ENCODE data around the gene CDH22.

CDH22 gene

DNA sequence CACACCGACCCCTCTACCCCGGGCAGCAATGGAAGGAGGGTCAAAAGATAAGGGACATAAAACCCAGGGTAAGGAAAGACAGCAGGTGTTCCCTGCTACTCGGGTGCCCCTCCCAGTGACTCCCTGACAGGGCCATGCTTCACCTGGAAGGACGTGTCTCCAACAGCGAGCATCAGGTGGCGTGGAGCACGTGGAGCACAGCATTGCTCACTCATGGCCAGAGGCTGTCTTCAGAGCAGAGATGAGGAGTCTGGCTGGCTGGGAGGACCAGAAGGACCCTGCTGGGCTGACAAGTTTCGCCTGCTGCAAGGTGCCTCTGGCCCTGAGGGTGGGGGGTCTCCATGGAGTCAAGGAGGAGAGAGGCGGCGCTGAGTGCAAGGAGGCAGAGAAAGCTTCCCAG, 15.3 kb upstream of the CDH22 start:
- 68% methylated on average over 10 of the region's 10 CpGs for WGBS
- no peak overlapping the region for H3K14ac ChIP-seq (ENCODE audit: low read length in 2 of 2)
- no peak overlapping the region for H4K91ac ChIP-seq (ENCODE audit: low read length)
- H3K4me1 ChIP-seq (ENCODE audit: control insufficient read depth, insufficient read depth, low read depth, low read length) = no peaks in the 10 kb centered on the region
- H3K27ac ChIP-seq (ENCODE audit: low read length, poor library complexity, severe bottlenecking) = no peak overlapping the region
- H3K4me3 ChIP-seq (ENCODE audit: insufficient read depth in 1 of 2, low read depth in 1 of 2, low read length in 2 of 2) = no peak overlapping the region
- no peak overlapping the region for H2BK15ac ChIP-seq (ENCODE audit: low read depth, poor library complexity, severe bottlenecking)
- H3K23ac ChIP-seq (ENCODE audit: low read length in 2 of 2) = no peak overlapping the region
- no peak overlapping the region for H3K9ac ChIP-seq (ENCODE audit: low read length)
- no peak overlapping the region for H3K4ac ChIP-seq (ENCODE audit: low read depth in 1 of 2, low read length in 2 of 2)
- no peaks in the 10 kb centered on the region for H3K79me1 ChIP-seq (replicated peaks; ENCODE audit: low read length, poor library complexity, severe bottlenecking)
- no peak overlapping the region for H3K18ac ChIP-seq (ENCODE audit: low read depth in 1 of 2, low read length in 2 of 2)
- DNase-seq = no peak
- H2AFZ ChIP-seq (ENCODE audit: low read depth, low read length) = no peak overlapping the region
- no peaks in the 10 kb centered on the region for H3K36me3 ChIP-seq (ENCODE audit: control insufficient read depth in 1 of 2, insufficient read depth in 2 of 2, low read depth in 1 of 2, low read length in 2 of 2)
- H3K4me2 ChIP-seq (ENCODE audit: low read length, poor library complexity, severe bottlenecking) = no peak overlapping the region
- H3K27me3 ChIP-seq (ENCODE audit: control insufficient read depth in 1 of 2, insufficient read depth in 1 of 2, low read length in 2 of 2) = peaks cover 68 to 93% of the 10 kb centered on the region in 2 experiments
- H4K8ac ChIP-seq (ENCODE audit: low read length) = no peak overlapping the region
- no peak overlapping the region for H2BK120ac ChIP-seq (ENCODE audit: low read depth, low read length)
- no peak overlapping the region for H2BK12ac ChIP-seq (ENCODE audit: low read length in 2 of 2)
- no peak overlapping the region for H2BK5ac ChIP-seq (ENCODE audit: low read depth, low read length, poor library complexity, severe bottlenecking)
- no peak overlapping the region for H2AK5ac ChIP-seq (ENCODE audit: low read length, severe bottlenecking)
- no peaks in the 10 kb centered on the region for H3K9me3 ChIP-seq (ENCODE audit: control insufficient read depth, low read length)

DNA sequence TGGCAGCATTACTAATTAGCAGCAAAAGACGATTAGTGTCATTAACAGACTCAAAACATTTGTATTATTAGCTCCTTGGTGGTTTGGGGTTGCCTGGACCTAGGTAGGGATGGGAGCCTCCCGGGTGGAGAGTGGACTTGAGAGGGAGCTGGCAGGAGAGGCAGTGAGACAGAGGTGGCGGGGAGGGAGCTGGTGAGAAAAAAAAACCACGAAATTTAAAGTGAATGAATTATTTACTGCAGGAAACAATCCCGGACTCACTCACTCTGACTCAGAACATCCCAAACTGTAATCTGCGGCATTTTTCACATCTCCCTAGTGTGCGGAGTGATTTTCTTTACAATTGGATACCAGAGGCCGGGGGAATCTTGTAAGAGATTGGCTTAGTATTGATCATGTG, 14.3 kb upstream of the CDH22 start:
- H3K4ac ChIP-seq (ENCODE audit: low read depth in 1 of 2, low read length in 2 of 2) = no peak overlapping the region
- H3K4me1 ChIP-seq (ENCODE audit: control insufficient read depth, insufficient read depth, low read depth, low read length) = no peaks in the 10 kb centered on the region
- no peak for DNase-seq
- H3K27me3 ChIP-seq (ENCODE audit: control insufficient read depth in 1 of 2, insufficient read depth in 1 of 2, low read length in 2 of 2) = peaks cover 70 to 96% of the 10 kb centered on the region in 2 experiments
- no peak overlapping the region for H2AK5ac ChIP-seq (ENCODE audit: low read length, severe bottlenecking)
- H3K4me2 ChIP-seq (ENCODE audit: low read length, poor library complexity, severe bottlenecking) = no peak overlapping the region
- H3K79me1 ChIP-seq (replicated peaks; ENCODE audit: low read length, poor library complexity, severe bottlenecking) = no peaks in the 10 kb centered on the region
- H3K18ac ChIP-seq (ENCODE audit: low read depth in 1 of 2, low read length in 2 of 2) = no peak overlapping the region
- H3K23ac ChIP-seq (ENCODE audit: low read length in 2 of 2) = no peak overlapping the region
- no peak overlapping the region for H3K4me3 ChIP-seq (ENCODE audit: insufficient read depth in 1 of 2, low read depth in 1 of 2, low read length in 2 of 2)
- no peak overlapping the region for H3K14ac ChIP-seq (ENCODE audit: low read length in 2 of 2)
- H3K36me3 ChIP-seq (ENCODE audit: control insufficient read depth in 1 of 2, insufficient read depth in 2 of 2, low read depth in 1 of 2, low read length in 2 of 2) = no peaks in the 10 kb centered on the region
- H4K8ac ChIP-seq (ENCODE audit: low read length) = no peak overlapping the region
- H2BK5ac ChIP-seq (ENCODE audit: low read depth, low read length, poor library complexity, severe bottlenecking) = no peak overlapping the region
- no peak overlapping the region for H3K27ac ChIP-seq (ENCODE audit: low read length, poor library complexity, severe bottlenecking)
- no peak overlapping the region for H2AFZ ChIP-seq (ENCODE audit: low read depth, low read length)
- WGBS = 79% methylated on average over 5 of the region's 8 CpGs
- no peaks in the 10 kb centered on the region for H3K9me3 ChIP-seq (ENCODE audit: control insufficient read depth, low read length)
- no peak overlapping the region for H4K91ac ChIP-seq (ENCODE audit: low read length)
- no peak overlapping the region for H2BK120ac ChIP-seq (ENCODE audit: low read depth, low read length)
- H2BK15ac ChIP-seq (ENCODE audit: low read depth, poor library complexity, severe bottlenecking) = no peak overlapping the region
- no peak overlapping the region for H3K9ac ChIP-seq (ENCODE audit: low read length)
- H2BK12ac ChIP-seq (ENCODE audit: low read length in 2 of 2) = no peak overlapping the region

DNA sequence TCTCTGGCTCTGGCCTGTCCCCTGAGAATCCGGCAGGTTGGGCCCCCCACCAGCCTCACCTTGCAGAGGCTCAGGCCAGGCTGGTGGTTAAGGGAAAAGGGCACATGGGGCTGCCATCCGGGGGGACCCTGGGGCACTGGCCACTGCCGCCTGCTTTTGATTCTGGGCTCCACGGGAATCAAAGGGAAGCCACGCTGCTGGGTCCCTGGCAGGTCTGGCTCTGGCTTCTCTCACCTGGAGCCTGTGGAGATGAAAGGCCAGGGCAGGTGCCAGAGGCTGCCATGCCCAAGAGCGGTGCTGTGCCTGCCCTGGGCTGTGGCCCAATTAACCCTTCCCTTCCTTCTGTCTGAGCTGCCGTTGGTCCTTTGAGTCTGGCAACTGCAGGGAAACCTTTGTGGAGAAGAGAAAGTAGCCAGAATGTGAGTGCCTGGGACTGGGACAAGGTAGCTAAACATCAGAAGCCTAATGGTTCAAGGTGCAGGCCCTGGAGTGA, 9.4 kb upstream of the CDH22 start:
- no peak overlapping the region for H4K91ac ChIP-seq (ENCODE audit: low read length)
- H3K36me3 ChIP-seq (ENCODE audit: control insufficient read depth in 1 of 2, insufficient read depth in 2 of 2, low read depth in 1 of 2, low read length in 2 of 2) = no peaks in the 10 kb centered on the region
- H2BK15ac ChIP-seq (ENCODE audit: low read depth, poor library complexity, severe bottlenecking) = no peak overlapping the region
- no peak overlapping the region for H3K27ac ChIP-seq (ENCODE audit: low read length, poor library complexity, severe bottlenecking)
- peaks cover 70 to 98% of the 10 kb centered on the region in 2 experiments for H3K27me3 ChIP-seq (ENCODE audit: control insufficient read depth in 1 of 2, insufficient read depth in 1 of 2, low read length in 2 of 2)
- no peak overlapping the region for H4K8ac ChIP-seq (ENCODE audit: low read length)
- H3K79me1 ChIP-seq (replicated peaks; ENCODE audit: low read length, poor library complexity, severe bottlenecking) = no peaks in the 10 kb centered on the region
- no peak overlapping the region for H3K9ac ChIP-seq (ENCODE audit: low read length)
- no peak overlapping the region for H3K23ac ChIP-seq (ENCODE audit: low read length in 2 of 2)
- peaks cover under 1% of the 10 kb centered on the region for H3K4me1 ChIP-seq (ENCODE audit: control insufficient read depth, insufficient read depth, low read depth, low read length)
- H3K4me2 ChIP-seq (ENCODE audit: low read length, poor library complexity, severe bottlenecking) = no peak overlapping the region
- no peak overlapping the region for H2BK120ac ChIP-seq (ENCODE audit: low read depth, low read length)
- no peak overlapping the region for H3K14ac ChIP-seq (ENCODE audit: low read length in 2 of 2)
- H3K4me3 ChIP-seq (ENCODE audit: insufficient read depth in 1 of 2, low read depth in 1 of 2, low read length in 2 of 2) = no peak overlapping the region
- H3K9me3 ChIP-seq (ENCODE audit: control insufficient read depth, low read length) = no peaks in the 10 kb centered on the region
- no peak overlapping the region for H2AFZ ChIP-seq (ENCODE audit: low read depth, low read length)
- no peak overlapping the region for H2AK5ac ChIP-seq (ENCODE audit: low read length, severe bottlenecking)
- H2BK12ac ChIP-seq (ENCODE audit: low read length in 2 of 2) = no peak overlapping the region
- no peak for DNase-seq
- H3K4ac ChIP-seq (ENCODE audit: low read depth in 1 of 2, low read length in 2 of 2) = no peak overlapping the region
- no peak overlapping the region for H2BK5ac ChIP-seq (ENCODE audit: low read depth, low read length, poor library complexity, severe bottlenecking)
- no peak overlapping the region for H3K18ac ChIP-seq (ENCODE audit: low read depth in 1 of 2, low read length in 2 of 2)
- WGBS = 72% methylated on average over 7 of the region's 7 CpGs

DNA sequence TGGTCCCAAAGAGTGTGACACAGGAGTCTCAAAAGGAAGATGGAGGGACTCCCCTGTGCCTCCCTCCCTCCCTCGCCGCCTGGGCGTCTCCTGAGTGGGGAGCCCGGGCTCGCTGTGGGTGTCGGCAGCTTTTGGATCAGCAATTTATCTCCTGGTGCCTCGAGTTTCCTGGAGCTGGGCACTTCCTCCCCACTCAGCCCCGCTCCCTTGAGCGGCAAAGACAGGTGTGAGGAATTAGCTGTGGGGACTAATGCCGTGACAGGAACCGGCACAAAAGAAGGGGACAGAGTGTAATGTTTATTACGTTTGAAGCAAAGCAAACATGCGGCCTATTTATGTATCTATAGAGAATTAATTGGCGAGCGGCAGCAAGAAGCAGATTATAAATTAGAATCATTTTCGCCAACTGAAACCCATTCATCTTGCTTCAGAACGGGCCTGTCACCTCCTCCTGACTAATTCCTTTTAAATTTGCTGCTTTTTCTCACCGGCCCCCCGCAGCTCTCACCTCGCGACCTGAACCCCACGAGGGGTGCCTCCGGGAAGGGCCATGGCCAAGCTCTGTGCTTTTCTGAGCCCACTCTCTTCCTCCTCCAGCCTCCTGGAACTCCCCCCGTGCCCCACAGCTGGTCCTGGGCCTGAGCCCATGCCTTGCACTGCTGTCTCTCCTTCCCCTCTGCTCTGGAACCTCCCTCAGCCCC, 8.8 kb upstream of the CDH22 start:
- Histone ChIP-seq H3K4me3 (ENCODE audit: insufficient read depth in 1 of 2, low read depth in 1 of 2, low read length in 2 of 2) (no peak overlapping the region), H3K79me1 (replicated peaks; ENCODE audit: low read length, poor library complexity, severe bottlenecking) (no peaks in the 10 kb centered on the region), H3K4me1 (ENCODE audit: control insufficient read depth, insufficient read depth, low read depth, low read length) (peaks cover 4% of the 10 kb centered on the region), H3K9ac (ENCODE audit: low read length) (no peak overlapping the region), H3K4ac (ENCODE audit: low read depth in 1 of 2, low read length in 2 of 2) (no peak overlapping the region), H3K27ac (ENCODE audit: low read length, poor library complexity, severe bottlenecking) (no peak overlapping the region), H4K8ac (ENCODE audit: low read length) (no peak overlapping the region), H3K23ac (ENCODE audit: low read length in 2 of 2) (no peak overlapping the region), H2BK12ac (ENCODE audit: low read length in 2 of 2) (no peak overlapping the region), H2BK120ac (ENCODE audit: low read depth, low read length) (no peak overlapping the region), H3K9me3 (ENCODE audit: control insufficient read depth, low read length) (no peaks in the 10 kb centered on the region), H3K18ac (ENCODE audit: low read depth in 1 of 2, low read length in 2 of 2) (no peak overlapping the region), H2BK15ac (ENCODE audit: low read depth, poor library complexity, severe bottlenecking) (no peak overlapping the region), H2BK5ac (ENCODE audit: low read depth, low read length, poor library complexity, severe bottlenecking) (no peak overlapping the region), H3K36me3 (ENCODE audit: control insufficient read depth in 1 of 2, insufficient read depth in 2 of 2, low read depth in 1 of 2, low read length in 2 of 2) (no peaks in the 10 kb centered on the region), H3K4me2 (ENCODE audit: low read length, poor library complexity, severe bottlenecking) (no peak overlapping the region), H2AFZ (ENCODE audit: low read depth, low read length) (no peak overlapping the region), H3K27me3 (ENCODE audit: control insufficient read depth in 1 of 2, insufficient read depth in 1 of 2, low read length in 2 of 2) (peaks cover 76 to 99% of the 10 kb centered on the region in 2 experiments), H4K91ac (ENCODE audit: low read length) (no peak overlapping the region), H2AK5ac (ENCODE audit: low read length, severe bottlenecking) (no peak overlapping the region), H3K14ac (ENCODE audit: low read length in 2 of 2) (no peak overlapping the region)
- WGBS = 77% methylated on average over 24 of the region's 24 CpGs
- no peak for DNase-seq
